DMS153 treated with DMSO at 0.1 percent for 48 hours (cell line): Measurements from ENCODE around the gene PPP1R13L.

Experiments
- DNase-seq: peaks from one replicate; lab custom pipeline; 2025; ENCODE audit not compliant: unreplicated experiment; lab: John Stamatoyannopoulos, UW

The PPP1R13L gene

GRCh38 chr19:45368127-45368526 lies 36.7 kb downstream of the PPP1R13L start:
- DNase-seq: no peak

- DNase-seq: no peak
Observed at GRCh38 chr19:45364696-45365095, 40.2 kb downstream of the PPP1R13L start.

GRCh38 chr19:45363861-45364459 lies 40.9 kb downstream of the PPP1R13L start:
- no peak for DNase-seq

- DNase-seq: no peak
Observed at GRCh38 chr19:45362291-45362690, 42.6 kb downstream of the PPP1R13L start.

GRCh38 chr19:45361608-45362007 lies 43.3 kb downstream of the PPP1R13L start:
- no peak for DNase-seq

GRCh38 chr19:45358213-45358792 lies 46.6 kb downstream of the PPP1R13L start:
- DNase-seq: no peak

- DNase-seq: no peak
Observed at GRCh38 chr19:45357445-45357783, 47.5 kb downstream of the PPP1R13L start.

GRCh38 chr19:45356760-45357444 lies 48.0 kb downstream of the PPP1R13L start:
- DNase-seq: no peak

GRCh38 chr19:45355910-45356309 lies 49.0 kb downstream of the PPP1R13L start:
- DNase-seq: no peak

- DNase-seq: no peak
Observed at GRCh38 chr19:45355402-45355801, 49.5 kb downstream of the PPP1R13L start.

- DNase-seq: no peak
Observed at GRCh38 chr19:45354241-45354842, 50.5 kb downstream of the PPP1R13L start.

GRCh38 chr19:45352914-45353796 lies 51.7 kb downstream of the PPP1R13L start:
- no peak for DNase-seq

GRCh38 chr19:45352471-45352870 lies 52.4 kb downstream of the PPP1R13L start:
- no peak for DNase-seq

GRCh38 chr19:45352062-45352461 lies 52.8 kb downstream of the PPP1R13L start:
- no peak for DNase-seq

GRCh38 chr19:45351401-45351952 lies 53.4 kb downstream of the PPP1R13L start:
- DNase-seq: no peak

- no peak for DNase-seq
Observed at GRCh38 chr19:45350477-45351058, 54.3 kb downstream of the PPP1R13L start.

GRCh38 chr19:45349430-45349941 lies 55.4 kb downstream of the PPP1R13L start:
- DNase-seq: no peak

- no peak for DNase-seq
Observed at GRCh38 chr19:45349126-45349415, 55.8 kb downstream of the PPP1R13L start.

GRCh38 chr19:45348367-45349125 lies 56.3 kb downstream of the PPP1R13L start:
- no peak for DNase-seq
